ENCODE measurements around the gene SLC12A3.

GRCh38 chr16:56907401-56907800 is 42.4 kb downstream of the SLC12A3 start:
- TF ChIP-seq POLR2A (IDR thresholded peaks at IDR 0.05; ENCODE audit: low read length) (no peak), GATA1 (IDR thresholded peaks at IDR 0.05; ENCODE audit: low read depth, low read length) (no peak)

Data from erythroblast (primary cell).